Smooth muscle cell of the coronary artery (primary cell): Measurements from ENCODE around the gene RASSF10. TPM values are rescaled to one million over a fixed set of nuclear protein-coding genes. Genes with fewer than 3 reads are reported as not detected.

Experiments
- total RNA-seq: library from RNA; depleted of rRNA; stranded (reverse); fragments of >200 nt; gene quantifications from 2 replicates; pipeline ENCODE4 v1.2.3, GENCODE V29; 2014; ENCODE audit warnings: low replicate concordance

RASSF10 gene
- 1.3 TPM in 1 of 2 replicates, not detected in the other for total RNA-seq

DNA sequence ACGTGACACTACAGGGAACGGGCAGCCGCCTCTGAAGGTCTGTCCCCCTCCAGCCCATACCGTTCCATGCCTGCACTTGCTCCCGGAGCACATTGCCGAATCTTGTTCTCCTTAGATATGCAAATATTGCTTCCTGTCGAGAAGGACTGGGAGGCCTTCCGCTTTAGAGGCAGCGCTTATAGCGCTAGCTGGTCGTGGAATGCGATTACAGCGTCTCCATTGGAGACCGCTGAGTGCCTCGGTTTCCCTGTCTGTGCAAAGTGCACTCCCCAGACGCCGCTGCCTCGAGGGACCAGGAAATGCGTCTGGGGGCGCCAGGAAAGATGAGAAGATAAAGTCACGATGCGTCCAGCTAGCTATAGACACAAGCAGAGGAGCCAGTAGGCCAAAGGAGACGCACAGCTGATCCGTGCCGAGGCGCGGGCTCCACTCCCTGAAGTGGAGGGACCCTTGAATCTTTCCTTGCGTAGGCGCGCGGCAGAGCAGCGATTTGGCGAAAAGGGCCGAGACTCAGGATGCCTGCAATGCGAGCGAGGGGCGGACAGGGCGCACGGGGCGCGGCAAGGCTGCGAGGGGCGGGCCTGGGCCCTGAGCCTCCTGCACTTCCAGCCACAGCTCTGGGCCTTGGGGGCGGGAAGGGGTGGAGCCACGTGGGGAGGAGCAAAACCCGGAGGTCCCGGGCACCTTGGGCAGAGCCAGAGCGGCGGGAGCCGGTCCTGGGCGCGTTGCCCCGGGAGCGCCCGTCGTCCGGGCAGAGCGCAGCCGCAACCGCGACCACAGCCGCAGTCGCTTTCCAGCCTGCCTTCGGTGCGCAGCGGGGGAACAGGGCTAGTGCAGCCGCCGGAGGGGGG lies at the start of gene RASSF10:
RASSF10 (plus strand) TSS at position 692 of the 851 bp plus-strand sequence. CDS start 261 bp downstream, outside the sequence.

